Stimulated activated naive CD4-positive, alpha-beta T cell treated with Interleukin-2 at 50 U/mL for 16 hours (primary cell): ENCODE results near the gene OLFM2.
"Not testable (repeated sequence)": the region's sequence is repeated elsewhere in the genome, so short reads cannot be mapped to it uniquely, and the experiment has no call there.

Experiments used
- DNase-seq: peaks from one replicate; lab custom pipeline; 2025; lab: John Stamatoyannopoulos, UW

The OLFM2 gene

GRCh38 chr19:9941671-9942070 is 5.4 kb upstream of the OLFM2 start:
- no peak for DNase-seq

DNA sequence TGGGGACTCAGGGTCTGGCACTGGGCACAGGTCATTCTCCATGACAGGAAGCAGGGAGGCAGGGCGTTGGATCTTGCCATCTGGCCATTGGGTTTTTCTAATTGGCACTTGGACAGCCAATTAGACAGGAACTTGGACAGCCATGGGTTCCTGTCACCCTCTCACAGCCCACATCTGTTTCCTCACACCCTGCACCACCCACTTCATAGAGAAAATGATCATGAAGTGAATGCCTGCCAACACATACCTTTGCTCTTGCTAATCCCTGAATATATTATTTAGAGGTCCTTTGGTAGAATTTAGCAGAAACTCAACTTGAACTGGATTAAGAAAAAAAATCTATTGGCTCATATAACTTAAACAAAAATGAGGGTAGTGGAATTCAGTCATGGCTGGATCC is 4.9 kb upstream of the OLFM2 start:
- no peak for DNase-seq

DNA sequence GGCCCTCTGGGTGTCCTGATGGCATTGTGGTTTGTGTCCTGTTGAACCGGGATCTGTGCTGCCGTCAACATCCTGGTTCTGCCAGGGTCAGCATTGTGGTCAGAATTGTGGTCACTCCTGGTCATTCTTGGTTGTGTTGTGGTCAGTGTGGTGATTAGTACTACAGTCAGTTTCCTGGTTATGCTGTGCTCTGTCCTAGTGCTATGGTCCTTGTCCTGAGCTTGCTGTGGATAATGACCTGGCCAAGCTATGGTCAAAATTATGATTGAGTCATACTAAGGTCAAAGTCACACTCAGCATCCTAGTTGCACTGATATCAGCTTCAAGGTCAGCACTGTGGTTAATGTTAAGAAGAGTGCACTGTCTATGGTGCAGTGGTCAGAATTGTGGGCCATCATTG is 4.5 kb upstream of the OLFM2 start:
- DNase-seq = no peak

DNA sequence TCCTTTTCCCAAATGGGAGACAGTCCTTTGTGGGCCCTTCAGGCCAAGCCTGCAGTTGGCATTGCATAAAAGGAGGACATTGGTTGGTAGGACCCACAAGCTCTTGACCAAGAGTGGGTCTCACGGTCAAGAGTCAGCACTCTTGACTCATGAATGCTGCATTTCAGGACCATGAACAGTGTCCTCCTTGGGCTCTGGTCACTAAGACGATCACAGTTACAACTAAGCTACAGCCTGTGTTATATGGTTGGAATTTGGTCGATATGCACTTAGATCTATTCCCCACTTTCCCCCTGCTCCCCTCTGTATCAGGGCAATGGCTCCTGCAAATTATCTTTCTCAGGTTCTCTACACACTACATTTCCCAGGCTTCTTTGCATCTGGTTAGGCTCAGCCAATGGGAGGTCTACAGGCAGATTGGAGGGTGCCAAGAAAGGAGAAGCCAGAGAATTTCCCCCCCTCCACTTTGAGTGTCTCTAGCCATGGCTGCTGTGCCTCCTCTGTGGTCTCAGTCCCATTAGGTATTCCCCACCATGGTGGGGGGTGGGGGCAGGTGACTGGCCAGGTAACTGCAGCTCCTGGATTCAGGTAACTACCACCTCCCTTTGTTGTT is 3.1 kb upstream of the OLFM2 start:
- no peak for DNase-seq

DNA sequence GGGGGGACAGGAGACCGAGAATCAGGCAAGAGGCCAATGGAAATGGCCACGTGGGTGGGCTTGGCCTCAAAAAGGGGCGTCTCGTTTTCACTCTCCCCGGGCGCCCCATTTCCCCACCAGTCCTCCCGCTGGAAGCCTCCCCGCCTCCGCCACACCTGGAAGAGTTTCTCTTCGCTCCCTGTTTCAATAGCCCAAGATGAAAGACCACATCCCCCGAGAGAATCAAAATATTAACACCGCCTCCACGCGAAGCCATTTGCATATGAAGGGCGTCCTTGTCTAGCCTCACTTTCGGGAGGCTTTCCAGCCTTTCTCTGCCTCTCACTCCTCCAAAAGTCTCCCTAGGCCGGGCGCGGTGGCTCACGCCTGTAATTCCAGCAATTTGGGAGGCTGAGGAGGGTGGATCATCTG is 691 bp upstream of the OLFM2 start:
- no peak for DNase-seq

DNA sequence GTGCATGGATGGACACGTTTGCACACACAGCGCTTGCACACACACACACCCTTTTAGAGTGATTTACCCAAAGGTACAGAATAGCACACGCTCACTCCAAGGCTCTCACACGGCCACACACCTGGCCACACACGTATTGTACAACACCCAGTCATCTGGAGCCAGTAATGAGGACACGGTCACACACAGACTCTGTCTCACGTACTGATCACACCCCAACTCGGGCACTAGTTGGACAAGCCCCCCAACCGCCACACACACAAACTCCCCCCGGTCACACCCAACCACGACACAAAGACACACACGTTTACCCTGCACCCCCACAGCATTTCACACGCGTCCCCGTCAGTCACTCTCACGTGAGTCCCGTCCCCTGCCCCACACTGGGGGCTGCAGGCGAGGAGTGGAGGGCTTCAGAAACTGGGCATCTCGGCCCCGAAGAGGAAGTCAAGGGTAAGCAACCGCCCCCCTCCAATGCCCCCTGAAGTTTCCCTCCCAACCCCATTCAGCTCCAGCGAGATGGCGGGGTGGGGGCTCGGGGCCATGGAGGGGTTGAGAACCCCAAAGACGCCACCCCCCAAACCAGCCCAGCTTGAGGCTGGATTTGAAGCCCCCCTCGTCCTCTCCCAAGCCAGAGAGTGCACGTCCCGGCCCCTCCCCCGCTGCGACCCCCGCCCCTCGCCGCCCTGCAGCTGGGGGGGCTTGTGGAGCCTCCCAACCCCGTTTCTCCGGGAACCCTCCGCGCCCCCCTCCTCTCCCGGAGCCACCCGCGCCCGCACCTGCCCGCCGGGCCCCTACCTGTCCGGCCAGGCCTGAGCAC is 599 bp downstream of the OLFM2 start:
- no peak for DNase-seq

DNA sequence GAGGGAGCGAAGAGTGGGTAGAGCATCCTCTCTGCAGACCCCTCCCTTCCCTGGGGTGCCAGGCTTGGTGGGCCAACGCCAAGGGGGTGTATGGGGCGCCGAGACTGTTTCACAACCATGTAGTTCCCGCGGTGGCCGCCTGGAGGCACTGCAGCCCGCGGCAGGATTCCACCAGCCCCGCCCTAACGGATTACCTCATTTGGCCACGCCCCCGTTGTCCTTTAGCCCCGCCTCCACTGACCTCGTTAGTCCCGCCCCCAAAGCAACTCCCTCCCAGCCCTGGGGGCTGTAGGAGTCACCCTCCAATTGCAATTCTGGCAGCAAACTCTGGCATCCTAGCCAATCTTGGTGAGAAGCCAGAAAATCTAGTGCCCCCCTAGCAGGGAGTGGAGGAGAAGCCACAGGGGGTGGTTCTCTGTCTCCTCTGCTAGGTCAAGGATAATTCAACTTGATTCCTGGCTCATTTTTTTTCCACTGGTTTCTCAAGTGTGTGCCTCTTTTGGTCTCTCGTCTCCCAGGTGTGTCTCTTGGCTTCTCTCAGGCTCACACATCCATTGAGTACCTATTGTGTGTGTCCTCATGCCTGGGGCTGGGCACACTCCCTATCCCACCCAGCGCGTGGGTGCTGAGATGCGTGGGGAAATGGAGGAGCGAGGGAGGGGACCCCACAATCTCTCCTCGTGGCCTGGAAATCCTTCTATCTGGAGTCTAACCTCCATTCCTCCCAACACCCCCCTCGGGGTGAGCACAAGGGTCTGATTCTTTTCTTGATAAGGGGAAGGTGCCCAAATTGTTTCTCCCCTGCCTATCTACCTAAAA is 2.0 kb downstream of the OLFM2 start:
- DNase-seq = peak; percentile 72

DNA sequence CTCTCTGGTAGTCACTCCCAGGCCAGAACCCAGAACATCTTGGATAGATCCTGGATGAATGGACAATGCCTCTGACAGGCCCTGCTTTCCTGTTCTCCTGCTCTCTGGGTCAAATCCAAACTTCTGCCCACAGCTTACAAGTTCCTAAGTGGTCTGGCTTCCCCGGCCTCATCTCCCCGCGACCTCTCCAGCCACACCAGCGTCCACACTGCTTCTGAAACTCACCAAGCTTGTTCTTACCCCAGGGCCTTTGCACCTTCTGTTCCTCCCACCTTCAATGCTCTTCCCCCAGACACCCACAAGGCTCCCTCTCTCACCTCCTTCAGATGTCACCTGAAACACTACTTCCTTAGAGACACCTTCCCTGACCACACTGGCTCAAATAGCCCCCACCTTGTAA is 3.5 kb downstream of the OLFM2 start:
- no peak for DNase-seq

DNA sequence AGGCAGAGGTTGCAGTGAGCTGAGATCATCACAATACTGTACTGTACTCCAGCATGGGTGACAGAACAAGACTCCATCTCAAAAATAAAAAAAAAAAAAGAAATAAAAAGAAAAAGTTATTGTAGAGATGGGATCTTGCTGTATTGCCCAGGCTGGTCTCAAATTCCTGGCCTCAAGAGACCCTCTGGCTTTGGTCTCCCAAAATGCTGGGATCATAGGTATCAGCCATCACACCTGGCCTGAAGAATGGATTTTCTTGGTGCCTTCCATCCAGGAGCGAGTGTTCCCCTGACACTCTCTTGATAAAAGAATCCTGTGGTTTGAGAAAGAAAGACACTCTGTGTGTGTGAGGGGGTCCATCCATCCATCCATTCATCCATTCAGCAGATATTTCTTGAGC is 4.7 kb downstream of the OLFM2 start:
- no peak for DNase-seq

DNA sequence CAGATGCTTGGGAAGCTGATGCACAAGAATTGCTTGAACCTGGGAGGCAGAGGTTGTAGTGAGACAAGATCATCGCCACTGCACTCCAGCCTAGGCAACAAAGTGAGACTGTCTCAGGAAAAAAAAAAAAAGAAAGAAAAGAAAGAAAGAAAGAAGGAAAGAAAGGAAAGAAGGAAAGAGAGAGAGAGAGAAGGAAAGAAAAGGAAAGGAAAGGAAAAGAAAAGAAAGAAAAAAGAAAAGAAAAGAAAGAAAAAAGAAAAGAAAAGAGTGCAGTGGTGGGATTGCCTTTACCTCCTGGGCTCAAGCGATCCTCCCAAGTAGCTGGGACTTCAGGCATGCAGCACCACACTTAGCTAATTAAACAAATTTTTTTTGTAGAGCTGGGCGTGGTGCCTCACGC is 12.9 kb downstream of the OLFM2 start:
- no peak for DNase-seq

DNA sequence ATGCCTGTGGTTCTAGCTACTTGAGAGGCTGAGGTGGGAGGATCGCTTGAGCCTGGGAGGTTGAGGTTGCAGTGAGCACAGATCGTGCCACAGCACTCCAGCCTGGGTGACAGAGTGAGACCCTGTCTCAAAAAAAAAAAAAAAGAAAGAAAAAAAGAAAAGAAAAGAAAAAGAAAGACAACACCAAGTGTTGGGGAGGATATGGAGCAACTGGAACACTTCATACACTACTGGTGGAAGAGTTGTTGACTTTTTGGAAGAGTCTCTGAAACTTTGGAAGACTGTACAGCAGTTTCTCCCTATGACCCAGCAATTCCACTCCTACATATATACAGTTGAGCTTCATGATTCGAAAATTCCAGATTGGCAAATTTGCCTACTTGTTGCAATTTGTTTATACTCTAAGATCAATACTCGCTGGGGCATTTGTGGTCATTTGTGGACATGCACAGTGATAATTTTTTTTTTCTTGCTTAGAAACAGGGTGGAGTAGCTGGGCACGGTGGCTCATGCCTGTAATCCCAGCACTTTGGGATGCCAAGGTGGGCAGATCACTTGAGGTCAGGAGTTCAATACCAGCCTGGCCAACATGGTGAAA is 13.4 kb downstream of the OLFM2 start:
- not testable (repeated sequence) for DNase-seq

DNA sequence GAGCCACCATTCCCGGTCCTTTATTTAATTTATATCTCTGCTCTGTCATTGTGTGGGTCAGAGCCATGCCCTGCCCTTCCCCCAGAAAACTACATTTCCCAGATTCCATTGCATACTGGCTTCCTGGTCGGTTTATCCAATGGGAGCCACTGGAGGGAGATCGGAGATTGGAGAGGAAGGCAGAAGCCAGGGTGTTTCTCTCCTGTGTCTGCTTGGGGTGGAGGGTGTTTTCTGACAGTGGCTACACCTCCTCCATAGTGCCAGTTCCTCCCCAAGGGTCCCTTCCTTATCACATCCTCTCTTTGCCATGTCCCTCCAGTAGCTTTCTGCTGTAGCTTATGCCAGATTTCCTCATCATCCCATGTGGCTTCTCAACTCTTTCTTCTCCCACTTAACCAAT is 19.0 kb downstream of the OLFM2 start:
- no peak for DNase-seq

- no peak for DNase-seq
Measured at GRCh38 chr19:9916719-9917118, 19.6 kb downstream of the OLFM2 start.

GRCh38 chr19:9914315-9915207 is 21.8 kb downstream of the OLFM2 start:
- peak; percentile 79 for DNase-seq

GRCh38 chr19:9914001-9914314 is 22.4 kb downstream of the OLFM2 start:
- no peak for DNase-seq

DNA sequence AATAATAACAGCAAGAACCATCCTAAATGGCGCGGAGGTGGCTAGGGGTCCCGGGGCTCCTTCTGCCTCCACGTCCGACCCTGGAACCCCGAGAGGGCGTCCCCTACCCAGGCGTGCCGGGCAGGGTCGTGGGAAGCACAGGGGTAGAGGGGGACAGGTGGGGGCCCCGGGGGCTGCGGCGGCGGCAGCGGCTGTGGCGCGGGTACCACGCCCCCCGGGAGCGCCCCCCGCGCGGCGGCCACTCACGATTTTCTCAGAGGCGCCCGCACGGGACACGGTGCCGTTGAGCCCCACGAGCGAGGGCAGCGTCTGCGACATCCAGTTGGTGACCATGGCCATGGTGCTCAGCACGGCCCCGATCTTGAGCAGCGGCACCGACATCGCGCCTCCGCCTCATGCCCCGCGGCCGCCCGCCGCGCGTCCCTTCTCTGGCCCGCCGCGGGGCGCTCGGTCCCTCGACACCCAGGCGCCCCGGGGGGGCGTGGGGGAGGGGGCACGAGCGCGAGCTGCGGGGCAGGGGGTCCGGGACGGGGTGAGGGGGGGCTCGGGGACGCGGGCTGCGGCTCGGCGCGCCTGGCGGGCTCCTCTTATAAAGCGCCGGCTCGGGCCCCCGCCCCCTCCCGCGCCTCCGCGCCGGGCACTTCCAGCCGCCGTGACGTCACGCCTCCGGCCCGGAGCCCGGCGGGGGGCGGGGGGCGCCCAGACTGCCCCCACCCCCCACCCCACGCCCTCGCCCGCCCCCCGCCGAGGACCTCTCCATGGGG is 22.9 kb downstream of the OLFM2 start:
- DNase-seq = no peak

- DNase-seq = no peak
Measured at GRCh38 chr19:9912551-9913236, 23.6 kb downstream of the OLFM2 start.

- DNase-seq = no peak
Measured at GRCh38 chr19:9911524-9912185, 24.7 kb downstream of the OLFM2 start.

DNA sequence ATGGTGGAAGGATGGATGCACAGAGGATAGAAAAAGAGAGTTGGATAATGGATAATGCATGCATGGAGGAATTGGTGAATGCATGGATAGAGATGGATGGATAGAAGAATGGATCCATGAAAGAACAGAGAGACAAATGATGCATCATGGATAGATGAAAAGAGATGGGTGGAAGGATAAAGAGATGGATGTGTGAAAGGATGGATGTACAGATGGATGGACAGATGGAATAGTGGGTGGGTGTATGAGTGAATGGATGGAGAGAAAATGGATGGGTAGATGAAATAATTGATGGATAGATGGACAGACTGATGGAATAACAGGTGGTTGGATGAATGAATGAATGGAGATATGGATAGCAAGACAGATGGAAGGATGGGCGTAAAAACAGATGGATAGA is 25.7 kb downstream of the OLFM2 start:
- no peak for DNase-seq

GRCh38 chr19:9909251-9909650 is 27.1 kb downstream of the OLFM2 start:
- DNase-seq = no peak
